IPS DF 6.9 (cell line): ENCODE data around the gene TSN.

ENCODE experiments used
- DNase-seq: peaks from one replicate; pipeline ENCODE4 v3.0.0-alpha.2; 2013; ENCODE audit warnings: low read depth, low spot score
- H3K27ac ChIP-seq: one replicate; pipeline ENCODE4 v1.5.1; 2013; ENCODE audit warnings: low read length, control low read depth
- H3K27me3 ChIP-seq: 2 replicates; pipeline ENCODE4 v1.6.1; 2013; ENCODE audit warnings: mild to moderate bottlenecking, low read length; ENCODE audit not compliant: control insufficient read depth, insufficient read depth
- H3K36me3 ChIP-seq: 2 replicates; pipeline ENCODE4 v1.6.1; 2013; ENCODE audit warnings: low read length; ENCODE audit not compliant: control insufficient read depth, insufficient read depth
- H3K4me1 ChIP-seq: 2 replicates; pipeline ENCODE4 v1.6.1; 2013; ENCODE audit warnings: low read length; ENCODE audit not compliant: control insufficient read depth, insufficient read depth
- H3K4me3 ChIP-seq: 2 replicates; pipeline ENCODE4 v1.5.1; 2013; ENCODE audit warnings: mild to moderate bottlenecking, low read length
- H3K9me3 ChIP-seq: 2 replicates; pipeline ENCODE4 v1.6.1; 2013; ENCODE audit warnings: low read length, inconsistent platforms; ENCODE audit not compliant: control insufficient read depth, insufficient read depth
- WGBS: extraction: QIAGEN DNeasy Blood & Tissue Kit; methylation state at CpG from one replicate; pipeline ENCODE4 v1.1.7; 2013; ENCODE audit warnings: mixed read lengths, missing lambda C conversion rate; ENCODE audit not compliant: insufficient read length, insufficient coverage; 5-methylcytosine and 5-hydroxymethylcytosine counted together

The TSN gene

DNA sequence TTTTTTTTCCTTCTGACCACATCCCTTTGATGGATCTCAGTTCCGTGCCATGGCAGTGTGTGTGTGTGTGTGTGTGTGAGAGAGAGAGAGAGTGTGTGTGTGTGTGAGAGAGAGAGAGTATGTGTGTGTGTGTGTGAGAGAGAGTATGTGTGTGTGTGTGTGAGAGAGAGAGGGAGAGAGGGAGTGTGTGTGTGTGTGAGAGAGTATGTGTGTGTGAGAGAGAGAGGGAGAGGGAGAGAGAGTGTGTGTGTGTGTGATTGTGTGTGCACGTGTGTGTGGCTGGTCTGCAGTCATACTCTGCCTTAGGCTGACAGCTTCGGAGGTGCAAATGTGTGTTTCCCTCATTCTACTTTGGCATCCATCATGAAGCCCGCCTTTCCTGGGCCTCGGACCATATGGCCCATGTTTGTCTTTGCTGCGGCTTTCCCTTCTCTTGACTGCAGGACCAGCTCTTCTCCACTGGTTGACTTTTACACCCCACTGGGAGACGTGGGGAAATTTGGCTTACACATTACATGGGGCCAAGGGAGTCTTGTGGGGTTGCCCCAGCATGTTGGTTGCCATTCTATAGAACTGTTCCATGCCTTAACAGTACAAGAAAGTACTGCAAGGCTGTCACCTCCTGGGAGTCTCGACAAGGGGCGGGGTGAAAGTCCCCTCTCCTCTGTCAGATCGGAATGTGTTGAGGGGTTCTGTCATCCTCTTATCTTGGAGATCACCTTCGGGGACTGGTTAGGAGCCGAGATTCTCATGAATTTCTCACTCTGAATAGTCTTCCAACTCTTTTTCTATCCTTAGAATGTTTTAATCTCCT, 21.6 kb downstream of the TSN start:
- WGBS = 100% methylated on average over 1 of the region's 12 CpGs
- Histone ChIP-seq H3K4me3 (no peak overlapping the region), H3K27me3 (no peaks in the 10 kb centered on the region), H3K36me3 (no peaks in the 10 kb centered on the region), H3K27ac (no peak overlapping the region), H3K9me3 (no peaks in the 10 kb centered on the region), H3K4me1 (0 out of 2 replicates have a peak, but pooled peaks cover 1% of the 10 kb centered on the region)
- no peak for DNase-seq

DNA sequence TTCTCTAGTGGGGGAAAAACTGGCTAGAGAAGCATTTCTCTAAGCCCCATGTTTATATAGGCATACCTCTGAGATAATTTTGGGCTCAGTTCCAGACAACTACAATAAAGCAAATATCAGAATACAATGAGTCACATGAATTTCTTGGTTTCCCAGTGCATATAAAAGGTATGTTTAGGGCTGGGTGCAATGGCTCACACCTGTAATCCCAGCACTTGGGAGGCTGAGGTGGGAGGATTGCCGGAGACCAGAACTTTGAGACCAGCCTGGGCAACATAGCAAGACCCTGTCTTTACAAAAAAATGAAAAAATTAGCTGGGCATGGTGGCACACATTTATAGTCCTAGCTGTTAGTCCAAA, 22.2 kb downstream of the TSN start:
- no CpG with 5 or more reads among the region's 1 CpG for WGBS
- Histone ChIP-seq H3K9me3 (no peaks in the 10 kb centered on the region), H3K36me3 (no peaks in the 10 kb centered on the region), H3K4me3 (no peak overlapping the region), H3K27ac (no peak overlapping the region), H3K27me3 (no peaks in the 10 kb centered on the region), H3K4me1 (0 out of 2 replicates have a peak, but pooled peaks cover 1% of the 10 kb centered on the region)
- no peak for DNase-seq

DNA sequence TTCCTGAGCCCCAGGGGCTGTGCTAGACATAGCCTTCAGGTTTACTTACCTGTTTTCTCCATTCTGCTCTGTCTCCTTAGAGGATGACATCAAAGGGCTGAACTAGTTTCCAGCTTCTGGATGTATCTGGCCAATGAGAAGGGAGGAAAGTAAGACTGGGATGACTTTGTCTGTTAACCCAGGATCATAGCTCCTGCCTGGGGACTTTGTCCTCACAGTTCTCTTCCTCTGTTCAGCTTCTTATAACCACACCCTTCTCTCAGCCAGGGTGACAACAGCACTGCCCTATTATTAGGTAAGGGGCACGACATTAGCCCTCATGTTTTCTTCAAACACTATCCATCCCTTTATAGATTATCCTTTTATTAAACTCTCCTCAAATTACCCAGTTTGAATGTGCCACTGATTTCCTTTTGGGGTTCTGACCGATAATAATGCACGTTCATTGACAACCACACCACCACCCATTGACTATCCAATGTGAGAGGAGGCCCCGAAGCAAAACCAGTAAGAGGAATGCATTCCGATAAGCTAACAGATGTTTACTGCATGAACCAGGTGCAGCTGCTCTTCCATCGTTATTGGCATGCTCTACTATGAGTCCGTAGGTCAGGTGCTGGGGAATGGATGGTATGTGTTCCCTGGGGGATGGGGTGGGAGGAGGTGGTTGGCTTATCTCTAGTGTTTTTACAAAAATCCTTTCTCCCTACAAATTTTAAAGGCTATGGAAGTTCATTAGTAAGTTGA, 23.5 kb downstream of the TSN start:
- Histone ChIP-seq H3K4me1 (0 out of 2 replicates have a peak, but pooled peaks cover 1% of the 10 kb centered on the region), H3K9me3 (no peaks in the 10 kb centered on the region), H3K36me3 (no peaks in the 10 kb centered on the region), H3K27me3 (no peaks in the 10 kb centered on the region), H3K27ac (no peak overlapping the region), H3K4me3 (no peak overlapping the region)
- no CpG with 5 or more reads among the region's 7 CpGs for whole genome bisulfite sequencing
- no peak for DNase-seq

DNA sequence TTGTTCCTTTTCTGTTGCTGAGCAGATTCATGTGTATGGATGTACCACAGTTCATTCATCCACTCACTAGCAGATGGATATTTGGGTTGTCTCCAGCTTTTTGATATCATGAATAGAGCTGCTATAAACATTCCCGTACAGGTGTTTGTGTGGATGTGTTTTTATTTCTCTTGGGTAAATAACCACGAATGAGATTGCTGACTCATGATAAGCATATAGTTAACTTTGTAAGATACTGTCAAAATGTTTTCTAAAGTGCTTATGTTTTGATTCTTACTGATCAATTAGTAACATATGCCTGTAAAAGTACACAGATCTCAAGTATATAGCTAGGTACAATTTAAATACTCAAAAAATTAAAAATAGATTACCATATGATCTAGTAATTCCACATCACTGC, 27.7 kb downstream of the TSN start:
- no peaks in the 10 kb centered on the region for H3K36me3 ChIP-seq
- no peaks in the 10 kb centered on the region for H3K27me3 ChIP-seq
- H3K4me1 ChIP-seq = 0 out of 2 replicates have a peak, but pooled peaks cover 3% of the 10 kb centered on the region
- H3K4me3 ChIP-seq = no peak overlapping the region
- H3K9me3 ChIP-seq = no peaks in the 10 kb centered on the region
- no peak for DNase-seq
- no peak overlapping the region for H3K27ac ChIP-seq
- WGBS = no CpG with 5 or more reads among the region's 2 CpGs

DNA sequence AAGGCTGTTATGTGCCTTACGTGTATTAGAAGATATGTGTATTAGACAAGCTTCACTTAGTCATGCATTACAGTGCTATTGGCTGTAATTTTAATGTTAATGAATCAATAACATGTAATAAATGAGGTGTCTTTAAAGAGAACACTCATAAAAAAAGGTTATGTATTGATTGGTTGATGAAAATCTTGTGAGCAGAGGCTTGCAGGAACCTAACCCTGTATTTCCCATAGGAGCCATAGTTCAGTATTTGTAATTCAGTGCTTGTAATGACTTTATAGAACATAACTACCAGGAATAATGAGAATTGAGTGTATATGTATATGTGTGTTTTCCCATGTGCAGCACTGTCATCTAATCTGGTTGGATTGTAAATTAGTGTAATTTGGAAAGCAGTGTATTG, 33.2 kb downstream of the TSN start:
- H3K4me1 ChIP-seq = 0 out of 2 replicates have a peak, but pooled peaks cover 2% of the 10 kb centered on the region
- no peak for DNase-seq
- no peaks in the 10 kb centered on the region for H3K9me3 ChIP-seq
- H3K27me3 ChIP-seq = no peaks in the 10 kb centered on the region
- no peak overlapping the region for H3K4me3 ChIP-seq
- no peak overlapping the region for H3K27ac ChIP-seq
- H3K36me3 ChIP-seq = no peaks in the 10 kb centered on the region
- WGBS = no CpG with 5 or more reads among the region's 1 CpG

DNA sequence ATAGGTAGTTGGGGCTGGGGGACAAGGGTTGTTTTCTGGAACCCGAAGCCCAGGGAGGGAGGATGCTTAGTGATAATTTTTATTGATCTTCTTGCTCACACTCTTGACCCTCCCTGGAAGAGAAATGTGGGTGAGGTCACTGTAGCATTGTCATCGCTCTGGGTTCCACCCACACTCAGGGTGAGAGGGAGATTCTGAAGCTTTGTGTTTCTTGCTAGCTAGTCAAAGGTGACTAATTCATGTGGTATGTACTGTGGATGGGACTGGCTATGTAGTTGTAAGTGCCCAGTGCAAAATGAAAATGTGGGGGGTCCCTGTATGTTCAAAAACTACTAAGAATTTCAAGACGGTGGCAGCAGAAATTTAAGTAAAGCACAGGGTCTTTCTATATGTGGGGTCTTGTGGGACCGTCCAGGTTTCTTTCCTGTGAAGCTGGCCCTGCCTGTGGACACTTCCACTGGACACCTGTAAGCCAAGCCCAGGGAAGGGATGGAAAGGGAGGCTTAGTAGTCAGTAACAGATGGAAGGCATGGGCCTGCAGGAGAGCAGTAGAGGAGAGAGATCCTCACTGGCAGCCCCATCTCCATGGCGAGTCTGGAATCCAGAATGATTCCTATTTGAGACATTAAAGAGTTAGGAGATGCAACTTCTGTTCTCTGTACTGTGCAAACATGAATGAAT, 35.0 kb downstream of the TSN start:
- DNase-seq = no peak
- Histone ChIP-seq H3K36me3 (no peaks in the 10 kb centered on the region), H3K4me3 (no peak overlapping the region), H3K27ac (peak overlapping the region; percentile 20), H3K27me3 (no peaks in the 10 kb centered on the region), H3K9me3 (no peaks in the 10 kb centered on the region), H3K4me1 (0 out of 2 replicates have a peak, but pooled peaks cover 2% of the 10 kb centered on the region)
- no CpG with 5 or more reads among the region's 5 CpGs for WGBS

DNA sequence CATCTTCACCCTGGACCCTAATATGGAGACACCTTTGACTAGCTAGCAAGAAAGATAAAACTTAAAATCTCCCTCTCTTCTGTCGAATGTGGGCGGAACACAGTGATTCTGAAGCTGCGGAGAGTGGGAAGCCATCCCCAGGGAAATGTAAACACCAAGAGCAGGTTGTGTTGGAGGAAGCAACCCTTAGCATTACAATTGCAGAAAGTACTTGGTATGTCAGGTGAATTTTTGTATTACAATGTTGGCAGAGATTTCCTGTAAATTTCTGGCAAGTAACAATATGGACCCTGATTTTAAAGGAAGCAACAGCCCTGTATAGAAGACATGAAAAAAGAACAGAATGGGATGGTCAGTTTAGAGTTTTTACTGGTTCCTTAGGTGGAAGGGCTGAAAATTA, 35.8 kb downstream of the TSN start:
- Histone ChIP-seq H3K4me3 (no peak overlapping the region), H3K27ac (peak overlapping the region; percentile 20)
- no CpG with 5 or more reads among the region's 3 CpGs for WGBS

DNA sequence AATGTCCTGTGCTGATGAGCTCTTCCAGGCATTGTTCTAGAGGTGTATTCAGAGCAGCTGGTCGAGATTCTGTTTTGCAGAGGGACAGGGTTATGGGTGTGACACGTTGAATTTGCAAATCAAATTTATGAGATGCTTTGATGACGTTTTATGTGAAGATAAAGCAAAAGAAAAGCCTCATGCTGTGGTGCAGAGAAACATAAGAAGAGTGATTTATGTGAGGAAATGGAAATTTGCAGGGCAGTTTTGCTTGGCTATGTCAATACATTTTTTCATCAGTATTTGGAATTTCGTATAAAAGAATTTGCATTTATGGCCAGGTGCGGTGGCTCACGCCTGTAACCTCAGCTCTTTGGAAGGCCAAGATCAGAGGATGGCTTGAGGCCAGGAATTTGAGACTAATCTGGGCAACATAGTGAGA, 36.4 kb downstream of the TSN start:
- Histone ChIP-seq H3K36me3 (no peaks in the 10 kb centered on the region), H3K27ac (no peak overlapping the region), H3K27me3 (no peaks in the 10 kb centered on the region), H3K4me1 (no peaks in the 10 kb centered on the region), H3K9me3 (no peaks in the 10 kb centered on the region), H3K4me3 (no peak overlapping the region)
- no peak for DNase-seq
- no CpG with 5 or more reads among the region's 6 CpGs for WGBS

More for the DNA sequence above, 35.8 kb downstream of the TSN start:
- no peak for DNase-seq
- H3K36me3 ChIP-seq = no peaks in the 10 kb centered on the region
- no peaks in the 10 kb centered on the region for H3K9me3 ChIP-seq
- no peaks in the 10 kb centered on the region for H3K27me3 ChIP-seq
- H3K4me1 ChIP-seq = no peaks in the 10 kb centered on the region

DNA sequence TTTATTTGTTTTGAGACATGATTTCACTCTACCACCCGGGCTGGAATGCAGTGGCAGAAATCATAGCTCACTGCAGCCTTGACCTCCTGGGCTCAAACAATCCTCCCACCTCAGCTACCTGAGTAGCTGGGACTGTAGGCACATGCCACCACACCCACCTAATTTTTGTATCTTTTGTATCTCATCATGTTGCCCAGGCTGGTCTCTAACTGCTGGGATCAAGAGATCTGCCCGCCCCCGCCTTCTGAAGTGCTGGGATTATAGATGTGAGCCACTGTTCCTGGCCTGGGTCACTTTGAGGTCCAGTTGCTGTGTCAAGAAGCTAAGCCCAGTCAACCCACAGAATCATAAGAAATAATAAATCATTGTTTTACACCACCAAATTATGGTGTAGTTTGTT, 38.4 kb downstream of the TSN start:
- no peak overlapping the region for H3K4me3 ChIP-seq
- DNase-seq = no peak
- no peaks in the 10 kb centered on the region for H3K36me3 ChIP-seq
- H3K9me3 ChIP-seq = no peaks in the 10 kb centered on the region
- no CpG with 5 or more reads among the region's 3 CpGs for WGBS
- H3K4me1 ChIP-seq = no peaks in the 10 kb centered on the region; the same call in 1 of the 2 replicates
- no peaks in the 10 kb centered on the region for H3K27me3 ChIP-seq
- no peak overlapping the region for H3K27ac ChIP-seq

DNA sequence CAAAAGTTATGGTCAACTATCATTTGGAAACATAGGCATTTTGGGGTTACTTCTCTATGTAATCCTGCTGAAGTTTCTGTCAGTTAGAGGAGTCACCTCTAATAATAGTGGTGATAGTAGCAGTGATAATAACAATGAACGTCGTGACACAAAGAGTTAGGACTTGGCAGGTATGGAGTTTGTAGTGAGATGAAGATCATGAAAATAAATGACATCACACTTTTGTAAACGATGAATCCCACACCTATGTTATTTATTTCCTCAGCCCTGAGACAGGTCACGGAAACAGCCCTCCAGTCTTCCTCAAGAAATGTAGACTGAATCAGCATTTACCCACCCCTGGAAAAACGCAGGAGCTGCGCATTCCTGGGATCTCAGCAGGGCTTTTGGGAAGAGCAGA, 38.8 kb downstream of the TSN start:
- DNase-seq = no peak
- H3K4me1 ChIP-seq = no peaks in the 10 kb centered on the region; the same call in 1 of the 2 replicates
- H3K4me3 ChIP-seq = no peak overlapping the region
- WGBS = no CpG with 5 or more reads among the region's 6 CpGs
- no peaks in the 10 kb centered on the region for H3K27me3 ChIP-seq
- no peaks in the 10 kb centered on the region for H3K9me3 ChIP-seq
- H3K36me3 ChIP-seq = no peaks in the 10 kb centered on the region
- H3K27ac ChIP-seq = no peak overlapping the region
